ENCODE results near the gene FBXL16.
A peak's percentile ranks its signal among the peaks of the same experiment; 100 is the strongest.

Gene FBXL16

DNA sequence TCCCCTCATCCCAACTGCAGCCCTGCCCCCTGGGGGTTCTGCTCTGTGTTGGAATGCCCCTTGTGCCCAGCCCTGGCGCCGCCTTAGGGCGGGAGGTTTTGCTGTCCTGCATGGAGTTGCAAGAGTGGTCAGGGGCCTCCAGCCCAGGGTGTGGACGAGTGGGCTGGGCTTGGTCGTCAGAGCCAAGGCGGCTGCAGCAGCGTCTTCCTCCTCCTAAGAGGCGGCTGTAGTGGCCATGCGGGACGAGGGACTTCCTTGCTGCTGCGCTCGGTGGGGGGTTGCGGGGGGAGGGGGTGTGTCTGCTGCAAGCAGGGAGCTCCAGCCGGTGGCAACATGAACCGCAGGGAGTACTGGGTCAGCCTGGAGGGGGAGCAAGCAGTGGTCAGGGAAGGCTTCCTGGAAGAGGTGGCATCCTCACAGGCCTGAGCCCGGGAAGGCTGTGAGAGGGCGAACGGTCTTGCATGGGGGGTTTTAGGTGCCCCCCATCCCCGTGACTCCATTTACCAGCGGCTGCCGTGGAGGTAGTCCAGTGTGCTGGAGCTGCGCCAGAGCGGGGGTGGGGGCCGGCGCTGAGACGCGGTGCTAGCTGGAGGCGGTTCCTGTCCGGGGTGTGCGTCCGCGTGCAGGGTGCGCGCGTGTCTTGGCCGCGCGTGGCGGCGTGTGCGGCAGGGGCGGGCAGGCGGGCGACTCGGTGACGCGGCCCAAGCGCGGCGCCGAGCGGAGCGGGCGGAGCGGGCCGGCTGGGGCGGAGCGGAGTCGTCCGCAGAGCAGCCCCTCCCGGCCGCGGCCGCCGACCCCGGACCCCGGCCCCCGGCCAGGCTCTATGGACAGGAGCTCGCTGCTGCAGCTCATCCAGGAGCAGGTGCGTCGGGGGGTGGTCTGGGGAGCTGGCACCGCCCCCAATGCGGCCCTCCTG is 30.4 kb downstream of the FBXL16 start, which contains the start of gene RHBDL1:
Gene RHBDL1 (plus strand): TSS at position 704 of the 916 bp plus-strand sequence. CDS start 120 bp downstream, at position 824.
- DNase-seq, result peak; percentile 67

DNA sequence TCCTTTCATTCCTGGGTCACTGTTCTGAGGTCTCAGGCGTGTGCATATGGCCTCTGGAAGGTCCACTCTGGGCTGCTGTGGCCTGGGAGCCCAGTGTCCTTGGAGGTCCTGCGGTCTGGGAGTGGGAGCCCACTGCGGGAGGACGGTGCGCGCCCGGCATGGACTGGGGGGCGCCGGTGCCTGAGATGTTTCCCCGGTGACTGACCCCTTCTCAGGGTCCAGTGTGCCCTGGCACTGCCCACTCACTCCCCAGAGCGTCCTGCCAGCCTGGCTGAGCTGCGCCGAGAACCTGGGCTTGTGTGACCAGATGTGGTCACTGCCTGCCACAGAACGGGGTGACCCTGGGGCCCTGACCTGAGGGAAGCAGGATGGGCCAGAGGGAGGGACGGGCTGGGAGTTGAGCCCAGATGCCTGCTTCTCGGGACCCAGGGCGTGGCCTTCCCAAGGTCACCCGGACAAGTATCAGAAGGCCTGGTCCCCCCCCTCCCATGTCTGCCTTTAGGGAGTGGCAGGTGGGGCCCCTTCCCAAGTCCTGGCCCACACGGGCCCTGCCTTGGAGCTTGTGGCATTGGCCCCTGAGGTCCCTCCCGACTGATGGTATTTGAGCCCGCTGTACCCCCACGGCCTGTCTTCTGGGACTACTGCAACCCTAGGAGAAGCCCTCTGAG is 31.3 kb downstream of the FBXL16 start:
- DNase-seq, result no peak

- DNase-seq, result no peak
These were observed 32.1 kb downstream of the FBXL16 start for GRCh38 chr16:673399-673991.

DNA sequence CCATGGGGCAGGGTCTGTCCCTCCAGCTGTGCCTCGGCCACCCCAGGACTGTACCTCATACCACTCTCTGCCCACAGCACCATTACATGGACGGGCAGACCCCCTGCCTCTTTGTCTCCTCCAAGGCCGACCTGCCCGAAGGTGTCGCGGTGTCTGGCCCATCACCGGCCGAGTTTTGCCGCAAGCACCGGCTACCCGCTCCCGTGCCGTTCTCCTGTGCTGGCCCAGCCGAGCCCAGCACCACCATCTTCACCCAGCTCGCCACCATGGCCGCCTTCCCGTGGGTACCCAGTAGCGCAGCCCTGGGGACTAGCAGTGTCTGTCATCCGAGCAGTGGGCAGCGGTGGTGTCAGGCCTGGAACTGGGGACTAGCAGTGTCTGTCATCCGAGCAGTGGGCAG is 32.8 kb downstream of the FBXL16 start:
- DNase-seq, result no peak

DNA sequence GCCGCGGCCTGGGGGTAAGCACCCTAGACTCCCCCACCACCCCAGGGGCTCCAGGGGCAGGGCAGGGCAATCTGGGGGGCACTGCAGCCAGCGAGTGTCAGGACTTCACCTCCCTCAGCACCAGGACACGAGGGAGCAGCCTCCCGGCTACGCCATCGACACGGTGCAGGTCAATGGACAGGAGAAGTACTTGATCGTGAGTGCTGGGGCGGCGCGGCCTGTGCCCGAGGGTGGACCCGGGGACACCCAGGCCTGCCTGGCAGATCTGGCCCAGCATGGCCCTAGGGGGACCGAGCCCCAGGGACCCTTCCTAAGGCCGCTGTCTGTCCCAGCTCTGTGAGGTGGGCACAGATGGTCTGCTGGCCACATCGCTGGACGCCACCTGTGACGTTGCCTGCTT is 33.2 kb downstream of the FBXL16 start:
- DNase-seq, result no peak

DNA sequence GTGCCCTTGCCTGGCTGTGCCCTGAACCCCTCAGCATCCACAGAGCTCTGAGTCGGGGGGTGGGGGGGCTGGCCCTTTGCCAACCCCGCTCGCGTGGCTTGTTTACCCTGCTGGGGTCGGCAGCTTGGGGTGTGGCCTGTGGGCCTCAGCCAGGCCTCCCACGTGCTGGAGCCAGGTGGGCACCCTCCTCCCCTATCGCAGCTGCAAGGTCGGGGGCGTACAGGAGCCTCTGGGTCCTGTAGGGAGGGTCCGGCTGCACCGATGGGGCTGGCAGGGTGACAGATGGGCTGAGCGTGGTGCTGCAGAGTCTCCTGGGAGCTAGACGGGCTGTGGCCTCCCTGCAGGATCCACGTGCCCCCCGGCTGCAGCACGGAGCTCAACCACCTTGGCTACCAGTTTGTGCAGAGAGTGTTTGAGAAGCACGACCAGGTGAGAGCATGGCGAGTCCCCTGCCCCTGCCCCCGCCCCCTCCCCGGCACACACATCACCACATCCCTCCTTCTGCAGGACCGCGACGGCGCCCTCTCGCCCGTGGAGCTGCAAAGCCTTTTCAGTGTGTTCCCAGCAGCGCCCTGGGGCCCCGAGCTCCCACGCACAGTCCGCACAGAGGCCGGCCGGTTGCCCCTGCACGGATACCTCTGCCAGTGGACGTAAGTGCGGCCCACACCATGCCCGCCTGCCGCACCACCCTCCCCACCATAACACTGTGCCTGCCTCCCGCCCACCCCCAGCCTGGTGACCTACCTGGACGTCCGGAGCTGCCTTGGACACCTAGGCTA is 34.1 kb downstream of the FBXL16 start:
- DNase-seq, result no peak

DNA sequence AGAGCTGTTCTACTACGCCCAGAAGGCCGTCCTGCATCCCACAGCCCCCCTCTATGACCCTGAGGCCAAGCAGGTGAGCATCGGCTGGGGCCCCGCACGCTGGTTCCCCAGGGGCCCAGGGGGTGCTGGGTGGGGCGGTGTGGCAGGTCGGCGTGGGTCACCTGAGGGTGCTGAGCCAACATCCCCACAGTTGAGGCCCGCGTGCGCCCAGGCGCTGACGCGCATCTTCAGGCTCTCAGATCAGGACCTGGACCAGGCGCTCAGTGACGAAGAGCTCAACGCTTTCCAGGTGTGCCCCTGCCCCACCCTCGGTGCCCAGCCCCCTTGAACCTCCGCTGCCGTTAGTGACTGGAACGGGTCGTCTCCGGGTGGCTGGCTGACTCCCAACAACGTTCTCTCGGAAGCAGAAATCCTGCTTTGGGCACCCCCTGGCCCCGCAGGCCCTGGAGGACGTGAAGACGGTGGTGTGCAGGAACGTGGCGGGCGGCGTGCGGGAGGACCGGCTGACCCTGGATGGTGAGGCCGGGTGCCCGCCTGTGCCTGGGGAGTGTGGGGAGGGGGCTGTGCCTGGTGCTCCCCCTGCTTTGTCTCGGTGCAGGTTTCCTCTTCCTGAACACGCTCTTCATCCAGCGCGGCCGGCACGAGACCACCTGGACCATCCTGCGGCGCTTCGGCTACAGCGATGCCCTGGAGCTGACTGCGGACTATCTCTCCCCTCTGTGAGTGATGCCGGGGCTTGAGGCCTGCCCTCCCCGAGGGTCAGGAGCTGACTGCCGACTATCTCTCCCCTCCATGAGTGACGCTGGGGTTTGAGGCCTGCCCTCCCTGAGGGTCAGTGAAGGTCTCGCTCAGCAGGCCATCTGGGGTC is 34.9 kb downstream of the FBXL16 start:
- no peak for DNase-seq

DNA sequence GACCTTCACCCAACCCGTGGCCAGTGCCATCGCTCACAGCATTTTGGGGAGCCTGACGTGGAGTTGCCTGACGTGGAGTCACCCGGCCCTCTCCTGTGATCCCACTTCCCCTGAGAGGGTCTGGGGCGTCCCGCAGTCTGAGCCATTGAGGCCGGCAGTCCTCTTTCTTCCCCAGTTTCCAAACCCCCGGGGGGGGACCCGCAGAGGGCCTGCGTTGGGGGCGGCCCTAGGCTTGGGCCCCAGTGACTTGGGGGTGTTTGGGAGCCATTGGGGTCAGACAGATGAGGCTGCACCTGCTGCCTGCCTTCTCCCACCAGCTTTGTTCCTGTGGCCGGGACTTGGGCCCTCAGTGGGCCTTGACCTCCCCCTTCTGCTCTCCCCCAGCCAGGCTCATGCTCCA is 35.9 kb downstream of the FBXL16 start:
- no peak for DNase-seq

DNA sequence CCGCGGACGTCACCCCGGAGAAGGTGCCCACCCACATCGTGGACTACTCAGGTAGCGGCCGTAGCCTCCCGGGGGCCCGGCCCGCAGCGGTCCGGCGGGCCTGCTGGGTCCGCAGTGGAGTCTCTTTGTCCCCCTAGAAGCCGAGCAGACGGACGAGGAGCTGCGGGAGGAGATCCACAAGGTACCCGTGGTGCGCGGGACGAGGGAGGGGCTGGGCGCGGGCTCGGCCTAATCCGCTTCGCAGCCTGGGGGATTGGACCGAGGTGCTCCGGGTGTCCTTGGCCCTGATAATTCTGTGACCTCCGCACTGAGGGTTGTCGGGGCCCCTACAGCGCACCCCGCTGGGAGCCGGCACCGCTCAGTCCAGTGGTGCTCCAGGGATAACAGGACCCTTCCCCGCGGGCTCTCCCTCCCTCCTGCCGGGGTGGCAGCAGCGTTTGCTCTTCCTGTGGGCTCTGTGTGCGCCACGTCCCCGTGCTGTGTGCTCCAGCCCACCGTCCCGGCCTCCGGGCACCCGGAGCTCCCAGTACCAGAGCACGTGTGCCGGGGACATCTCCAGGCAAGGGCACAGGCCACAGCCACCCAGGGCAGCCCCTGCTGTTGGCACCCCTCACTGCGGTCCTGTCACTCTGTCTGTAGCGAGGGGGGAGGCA is 37.0 kb downstream of the FBXL16 start:
- DNase-seq, result no peak

GRCh38 chr16:667780-668518 is 37.7 kb downstream of the FBXL16 start, which contains the start of gene RHOT2:
RHOT2 (plus strand) TSS chr16:668132; CDS start chr16:668200, 68 bp downstream.
- peak; percentile 97 for DNase-seq

GRCh38 chr16:667113-667779 is 38.4 kb downstream of the FBXL16 start:
- no peak for DNase-seq

GRCh38 chr16:666572-666971 is 39.0 kb downstream of the FBXL16 start:
- no peak for DNase-seq

GRCh38 chr16:662597-662996 is 43.0 kb downstream of the FBXL16 start:
- no peak for DNase-seq

DNA sequence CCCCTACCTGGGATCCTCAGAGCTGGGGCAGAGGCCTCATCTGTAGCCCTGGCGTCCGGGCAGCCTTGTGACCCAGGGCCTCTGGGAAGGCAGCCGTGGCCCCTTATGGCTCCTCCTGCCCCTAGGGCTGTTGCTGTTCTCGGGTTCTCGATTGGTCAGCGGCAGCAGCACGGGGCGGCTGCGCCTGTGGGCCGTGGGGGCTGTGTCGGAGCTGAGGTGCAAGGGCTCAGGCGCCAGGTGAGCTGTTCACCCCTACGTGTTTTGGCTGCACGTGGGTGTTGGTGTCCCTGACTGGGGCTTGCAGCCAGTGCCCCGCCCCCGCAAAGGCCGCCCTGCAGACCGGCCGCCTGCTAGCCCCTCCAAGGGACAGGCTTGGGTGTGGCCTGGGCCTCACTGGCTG is 43.5 kb downstream of the FBXL16 start:
- DNase-seq, result no peak

- no peak for DNase-seq
These were observed 44.3 kb downstream of the FBXL16 start for GRCh38 chr16:661184-661821.

DNA sequence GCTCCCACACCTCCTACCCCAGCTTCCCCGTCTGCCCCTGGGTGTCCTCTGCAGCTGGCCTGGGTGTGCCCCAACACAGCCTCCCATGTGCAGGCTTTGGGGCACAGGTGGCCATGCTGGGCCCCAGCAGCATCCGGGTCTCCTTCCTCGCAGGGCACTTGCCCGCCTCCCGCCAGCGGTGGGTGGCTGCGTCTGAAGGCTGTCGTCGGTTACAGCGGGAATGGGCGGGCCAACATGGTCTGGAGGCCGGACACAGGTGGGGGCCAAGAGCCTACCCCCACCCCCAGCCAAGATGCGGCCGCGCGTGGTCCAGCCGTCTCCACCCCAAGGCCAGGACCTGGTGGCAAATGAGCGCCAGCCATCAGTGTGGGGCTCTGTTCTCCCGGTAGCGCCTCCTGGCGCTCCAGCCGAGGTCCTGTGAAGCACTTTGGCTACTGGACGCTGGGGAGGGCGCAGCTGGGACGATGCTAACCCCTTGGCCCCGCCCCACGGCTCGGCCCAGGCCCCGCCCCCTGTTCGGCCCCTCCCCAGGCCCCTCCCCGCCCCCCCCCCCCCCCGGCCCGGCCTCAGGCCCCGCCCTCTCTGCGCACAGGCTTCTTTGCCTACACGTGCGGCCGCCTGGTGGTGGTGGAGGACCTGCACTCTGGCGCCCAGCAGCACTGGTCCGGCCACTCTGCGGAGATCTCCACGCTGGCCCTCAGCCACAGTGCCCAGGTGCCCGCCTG is 45.0 kb downstream of the FBXL16 start:
- peak; percentile 79 for DNase-seq

DNA sequence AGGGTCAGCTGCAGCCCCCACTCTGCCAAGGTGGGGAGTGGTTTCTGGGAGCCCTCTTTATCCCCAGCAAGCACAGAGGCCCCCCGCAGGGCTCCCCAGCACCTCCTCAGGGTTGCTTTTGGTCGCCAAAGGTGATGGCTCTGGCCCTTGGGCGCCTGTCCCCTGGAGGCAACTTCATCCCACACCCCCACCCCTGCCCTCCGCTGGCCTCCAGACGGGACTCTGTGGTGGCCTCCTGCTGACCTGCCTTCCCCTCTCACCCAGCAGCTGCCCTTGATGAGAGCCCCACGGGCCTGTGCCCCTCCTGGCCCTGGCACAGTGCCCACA is 45.5 kb downstream of the FBXL16 start:
- no peak for DNase-seq

DNA sequence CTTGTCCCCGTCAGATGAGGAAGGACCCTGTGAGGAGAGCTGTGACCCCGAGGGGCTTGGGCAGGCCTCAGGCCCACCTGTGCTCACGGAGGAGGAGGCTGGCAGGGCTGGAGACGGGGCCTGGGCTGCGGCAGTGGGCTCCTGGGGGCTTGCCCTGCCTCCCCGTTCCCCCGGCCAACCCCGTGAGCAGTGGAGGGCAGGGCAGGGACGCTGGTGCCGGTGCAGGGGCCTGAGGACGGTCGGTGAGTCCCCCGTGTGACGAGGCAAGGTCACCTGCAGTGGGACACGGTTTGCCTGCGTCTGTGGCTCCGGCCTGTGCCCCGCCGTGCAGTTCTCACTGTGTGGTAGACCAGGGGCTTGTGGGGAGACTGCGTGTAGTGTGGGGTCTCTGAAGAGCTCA is 46.0 kb downstream of the FBXL16 start:
- DNase-seq, result no peak
